ENCODE measurements around the gene AFTPH. TPM values are rescaled to one million over a fixed set of nuclear protein-coding genes. Genes with fewer than 3 reads are reported as not detected.
A peak's percentile ranks its signal among the peaks of the same experiment; 100 is the strongest.

Gene AFTPH
- total RNA-seq, 2 donors from 2014 or later, result 32.0 to 52.9 TPM

DNA sequence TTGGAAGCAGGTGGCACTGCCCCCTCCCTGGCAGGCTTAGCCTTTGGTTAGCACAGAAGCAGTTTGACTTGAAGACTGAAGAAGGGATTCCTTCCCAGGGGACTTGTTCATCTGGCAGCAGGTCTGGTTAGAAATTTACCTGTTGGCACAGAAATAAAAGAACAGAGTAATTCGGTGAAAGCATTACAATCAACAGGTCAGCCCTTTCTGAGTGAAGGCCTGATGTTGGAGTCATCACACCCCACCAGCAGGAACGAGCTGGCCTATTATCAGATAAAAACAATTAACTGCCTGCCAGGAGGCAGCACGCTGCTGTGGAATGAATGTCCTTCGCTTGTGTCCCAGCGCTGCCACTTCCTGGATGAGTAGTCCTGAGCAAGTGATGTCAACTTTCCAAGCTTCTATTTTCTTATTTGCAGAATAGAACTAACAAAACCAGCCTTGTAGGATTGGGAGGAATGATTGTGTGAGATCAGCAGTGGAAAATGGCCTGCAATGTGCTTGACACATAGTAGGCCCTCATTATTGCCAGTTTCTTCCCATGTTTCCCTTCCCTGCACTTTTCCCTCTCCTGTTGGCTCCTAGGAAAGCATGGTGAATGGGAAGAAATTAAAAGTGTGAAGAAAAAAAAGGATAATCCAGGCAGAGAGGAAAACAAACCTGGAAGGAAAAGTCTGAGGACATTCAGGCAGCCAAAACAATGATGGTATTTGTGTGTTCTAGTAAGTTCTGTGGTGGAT is 41.2 kb upstream of the AFTPH start:
- intact Hi-C loops (cut with DNase I), result no loop called here
- Histone ChIP-seq H3K36me3 (replicated peaks in 1 of 2; ENCODE audit: insufficient read depth in 1 of 2, low read depth in 2 of 2) (no peaks in the 10 kb centered on the region), H3K9me3 (no peaks in the 10 kb centered on the region), H3K27me3 (no peaks in the 10 kb centered on the region), H3K4me1 (peaks cover 5% of the 10 kb centered on the region), H3K4me3 (no peak overlapping the region), H3K27ac (peak overlapping the region in 1 of 4 donors; percentile 39)
- WGBS, 2 donors, result 50 to 54% methylated on average over 5 of the region's 5 CpGs
- DNase-seq (peak; percentile 19 to 47 (median 42)), ATAC-seq (peak; percentile 64)
- TF ChIP-seq POLR2A (IDR thresholded peaks at IDR 0.05), result no peak
- TF ChIP-seq, protein P1, sequence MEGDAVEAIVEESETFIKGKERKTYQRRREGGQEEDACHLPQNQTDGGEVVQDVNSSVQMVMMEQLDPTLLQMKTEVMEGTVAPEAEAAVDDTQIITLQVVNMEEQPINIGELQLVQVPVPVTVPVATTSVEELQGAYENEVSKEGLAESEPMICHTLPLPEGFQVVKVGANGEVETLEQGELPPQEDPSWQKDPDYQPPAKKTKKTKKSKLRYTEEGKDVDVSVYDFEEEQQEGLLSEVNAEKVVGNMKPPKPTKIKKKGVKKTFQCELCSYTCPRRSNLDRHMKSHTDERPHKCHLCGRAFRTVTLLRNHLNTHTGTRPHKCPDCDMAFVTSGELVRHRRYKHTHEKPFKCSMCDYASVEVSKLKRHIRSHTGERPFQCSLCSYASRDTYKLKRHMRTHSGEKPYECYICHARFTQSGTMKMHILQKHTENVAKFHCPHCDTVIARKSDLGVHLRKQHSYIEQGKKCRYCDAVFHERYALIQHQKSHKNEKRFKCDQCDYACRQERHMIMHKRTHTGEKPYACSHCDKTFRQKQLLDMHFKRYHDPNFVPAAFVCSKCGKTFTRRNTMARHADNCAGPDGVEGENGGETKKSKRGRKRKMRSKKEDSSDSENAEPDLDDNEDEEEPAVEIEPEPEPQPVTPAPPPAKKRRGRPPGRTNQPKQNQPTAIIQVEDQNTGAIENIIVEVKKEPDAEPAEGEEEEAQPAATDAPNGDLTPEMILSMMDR (IDR thresholded peaks at IDR 0.05), result no peak

DNA sequence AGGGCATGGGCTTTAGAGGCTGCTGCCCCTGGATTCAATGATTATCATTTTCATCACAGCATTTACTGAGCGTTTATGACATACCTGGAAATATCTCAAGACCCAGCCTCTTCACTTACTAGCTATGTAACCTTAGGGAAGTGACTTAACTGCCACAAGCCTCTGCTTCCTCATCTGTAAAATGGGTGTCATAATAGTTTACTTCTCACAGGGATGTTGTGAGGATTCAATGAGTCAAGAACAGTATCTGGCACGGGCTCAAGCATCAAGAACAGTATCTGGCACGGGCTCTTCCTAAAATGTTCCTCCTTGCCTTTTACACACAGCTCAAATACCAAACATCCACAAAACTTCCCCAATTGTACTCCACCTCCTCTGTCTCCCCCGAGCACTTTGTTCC is 38.8 kb upstream of the AFTPH start:
- no peaks in the 10 kb centered on the region for H3K9me3 ChIP-seq
- H3K27me3 ChIP-seq, result no peaks in the 10 kb centered on the region
- DNase-seq (no peak), ATAC-seq (no peak)
- no peak for TF ChIP-seq POLR2A (IDR thresholded peaks at IDR 0.05)
- TF ChIP-seq, protein P1 (IDR thresholded peaks at IDR 0.05), result no peak
- no peak overlapping the region for H3K27ac ChIP-seq
- intact Hi-C loops (cut with DNase I), result loop anchor here (5.0 kb wide), 1 partner anchor 153 kb away; no protein-coding TSS in a partner anchor
- H3K4me1 ChIP-seq, result peaks cover 5% of the 10 kb centered on the region
- H3K36me3 ChIP-seq (replicated peaks in 1 of 2; ENCODE audit: insufficient read depth in 1 of 2, low read depth in 2 of 2), result no peaks in the 10 kb centered on the region
- no peak overlapping the region for H3K4me3 ChIP-seq
- 49 to 67% methylated on average over 4 of the region's 4 CpGs for WGBS, 2 donors

DNA sequence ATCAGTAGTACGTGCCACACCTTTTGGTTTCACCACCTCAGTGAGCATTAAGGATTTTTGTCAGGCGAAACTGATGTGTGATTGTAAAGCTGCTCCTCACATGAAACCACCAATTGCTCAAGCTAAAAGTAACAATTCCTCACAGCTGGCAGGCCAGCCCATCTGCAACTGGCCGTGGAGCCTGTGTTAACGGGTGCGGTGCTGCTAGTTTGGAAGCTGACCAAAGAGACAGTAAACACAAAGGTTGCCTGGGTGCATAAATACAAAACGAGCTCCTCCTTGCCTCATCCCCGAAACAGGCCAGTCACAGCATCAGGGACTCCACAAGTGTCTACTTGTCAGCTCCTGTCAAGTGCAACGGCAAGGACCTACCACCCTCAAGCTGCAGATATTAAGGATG is 38.2 kb upstream of the AFTPH start:
- H3K4me3 ChIP-seq, result no peak overlapping the region
- intact Hi-C loops (cut with DNase I), result loop anchor here (5.0 kb wide), 1 partner anchor 154 kb away; no protein-coding TSS in a partner anchor
- 54 to 64% methylated on average over 8 of the region's 8 CpGs for WGBS, 2 donors
- no peak overlapping the region for H3K27ac ChIP-seq
- ATAC-seq (no peak), DNase-seq (no peak)
- H3K36me3 ChIP-seq (replicated peaks in 1 of 2; ENCODE audit: insufficient read depth in 1 of 2, low read depth in 2 of 2), result no peaks in the 10 kb centered on the region
- H3K27me3 ChIP-seq, result no peaks in the 10 kb centered on the region
- TF ChIP-seq, protein P1 (IDR thresholded peaks at IDR 0.05), result no peak
- TF ChIP-seq POLR2A (IDR thresholded peaks at IDR 0.05), result no peak
- no peaks in the 10 kb centered on the region for H3K9me3 ChIP-seq
- peaks cover 5% of the 10 kb centered on the region for H3K4me1 ChIP-seq

DNA sequence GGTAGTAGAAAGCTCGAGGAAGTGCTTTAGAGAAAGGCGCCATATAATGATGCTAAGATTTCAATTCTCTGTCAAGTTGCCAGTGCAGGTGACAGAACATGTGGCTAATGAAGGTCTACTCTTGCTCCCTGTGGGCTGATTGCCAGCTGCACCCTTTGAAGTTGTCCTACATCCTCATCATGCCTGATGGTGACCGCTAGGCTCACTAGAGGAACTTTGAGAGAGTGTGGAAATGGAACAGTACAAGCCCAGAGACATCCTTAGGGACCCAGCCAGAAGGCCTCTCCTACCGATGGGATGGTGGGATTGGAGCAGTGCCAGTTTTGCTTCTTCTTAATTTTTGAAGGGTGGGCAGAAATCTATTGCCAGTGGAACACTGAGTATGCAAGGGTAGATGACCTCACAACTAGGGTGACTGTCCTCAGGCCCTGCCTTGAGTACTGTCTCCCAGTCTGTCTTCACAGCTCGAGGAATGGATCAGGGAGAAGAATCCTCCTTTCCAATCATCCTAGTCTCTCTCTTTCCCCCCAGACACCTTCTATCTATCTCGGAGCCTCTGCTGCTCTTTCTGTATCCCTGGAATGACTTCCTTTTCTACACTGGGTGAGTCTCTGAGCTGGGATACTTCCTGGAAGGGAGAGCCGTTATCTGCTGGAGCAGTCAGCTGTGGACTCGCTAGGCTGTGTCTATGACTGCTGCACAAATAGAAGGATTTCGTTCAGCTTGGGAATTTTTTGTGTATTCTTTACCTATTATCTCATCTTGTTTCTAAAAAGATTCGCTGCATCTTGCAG is 36.7 kb upstream of the AFTPH start:
- peak in 2 of 4 donors; percentile 10 to 14 for DNase-seq
- Histone ChIP-seq H3K4me1 (peaks cover 3% of the 10 kb centered on the region), H3K9me3 (no peaks in the 10 kb centered on the region), H3K27ac (no peak overlapping the region), H3K4me3 (no peak overlapping the region), H3K36me3 (replicated peaks in 1 of 2; ENCODE audit: insufficient read depth in 1 of 2, low read depth in 2 of 2) (no peaks in the 10 kb centered on the region), H3K27me3 (no peaks in the 10 kb centered on the region)
- peak; percentile 9 for ATAC-seq
- WGBS, 2 donors, result 40 to 42% methylated on average over 10 of the region's 10 CpGs
- TF ChIP-seq POLR2A (IDR thresholded peaks at IDR 0.05), result no peak
- TF ChIP-seq, protein P1 (IDR thresholded peaks at IDR 0.05), result no peak
- intact Hi-C loops (cut with DNase I), result loop anchor here (5.0 kb wide), 1 partner anchor 155 kb away; no protein-coding TSS in a partner anchor

Data from body of pancreas (tissue), 4 donors.